OCI-LY7 (cell line): ENCODE measurements around the gene MTARC2. TPM values are rescaled to one million over a fixed set of nuclear protein-coding genes. Genes with fewer than 3 reads are reported as not detected.

Source experiments
- BruUV-seq: library from RNA; stranded (reverse); fragments of 400-500 nt; replicated peaks from 2 replicates; lab custom pipeline; 2021; lab: Mats Ljungman, UMichigan
- CTCF ChIA-PET: fragments of 300-600 bp; sonication (Branson Sonifier 250); formaldehyde crosslinking; loops from one replicate; lab custom pipeline; 2022; ENCODE audit warnings: antibody characterized with exemption; ENCODE audit not compliant: unreplicated experiment; lab: Charles Lee
- POLR2A ChIA-PET: fragments of 300-600 bp; sonication (Branson Sonifier 250); formaldehyde crosslinking; loops from one replicate; lab custom pipeline; 2022; ENCODE audit warnings: antibody characterized with exemption; lab: Charles Lee
- DNase-seq: peaks from one replicate; pipeline ENCODE4 v3.0.0-alpha.2; 2015; ENCODE audit warnings: low spot score
- H2AFZ ChIP-seq: fragments of 200-600 bp; sonication (generic), shearing (Covaris generic); 2 replicates; pipeline ENCODE4 v1.6.1; 2014; ENCODE audit warnings: mild to moderate bottlenecking, antibody characterized with exemption, low read length, moderate library complexity
- H3K27ac ChIP-seq: fragments of 200-600 bp; sonication (generic); 2 replicates; pipeline ENCODE4 v1.5.1; 2014; ENCODE audit warnings: mixed run types, low read depth, mild to moderate bottlenecking, moderate library complexity, low read length, inconsistent platforms; ENCODE audit not compliant: poor library complexity, severe bottlenecking
- H3K36me3 ChIP-seq: fragments of 200-600 bp; sonication (generic); 2 replicates; pipeline ENCODE4 v1.6.1; 2014; ENCODE audit warnings: mild to moderate bottlenecking, antibody characterized with exemption, low read length, moderate library complexity, mixed read lengths; ENCODE audit not compliant: insufficient read depth
- H3K4me1 ChIP-seq: fragments of 200-600 bp; sonication (generic); 2 replicates; pipeline ENCODE4 v1.5.1; 2014; ENCODE audit warnings: mild to moderate bottlenecking, low read length; ENCODE audit not compliant: insufficient read depth, poor library complexity, severe bottlenecking
- H3K4me2 ChIP-seq: fragments of 200-600 bp; sonication (generic); 2 replicates; pipeline ENCODE4 v1.6.1; 2014; ENCODE audit warnings: mild to moderate bottlenecking, low read length
- H3K4me3 ChIP-seq: fragments of 200-600 bp; sonication (generic); 2 replicates; pipeline ENCODE4 v1.5.1; 2014; ENCODE audit warnings: mild to moderate bottlenecking, low read depth, low read length; ENCODE audit not compliant: poor library complexity, severe bottlenecking
- H3K79me2 ChIP-seq: fragments of 200-600 bp; sonication (generic); 2 replicates; pipeline ENCODE4 v1.6.1; 2016; ENCODE audit warnings: low read depth, mild to moderate bottlenecking, low read length, moderate library complexity, mixed read lengths; ENCODE audit not compliant: insufficient read depth
- H3K9me2 ChIP-seq: fragments of 200-600 bp; sonication (generic); 2 replicates; pipeline ENCODE4 v1.6.1; 2016; ENCODE audit warnings: mild to moderate bottlenecking, low read length, mixed read lengths; ENCODE audit not compliant: insufficient read depth
- H3K9me3 ChIP-seq: fragments of 200-600 bp; sonication (generic); 2 replicates; pipeline ENCODE4 v1.6.1; 2014; ENCODE audit warnings: mild to moderate bottlenecking, mixed run types, low read length, mixed read lengths
- H4K20me1 ChIP-seq: fragments of 200-600 bp; sonication (generic); 2 replicates; pipeline ENCODE4 v1.6.1; 2014; ENCODE audit warnings: mild to moderate bottlenecking, antibody characterized with exemption, low read length, moderate library complexity, mixed read lengths; ENCODE audit not compliant: insufficient read depth
- CTCF ChIP-seq: fragments of 200-600 bp; sonication (generic); conservative IDR thresholded peaks from 2 replicates; pipeline ENCODE4 v1.5.1; 2014; ENCODE audit warnings: mild to moderate bottlenecking, antibody characterized with exemption, low read length, moderate library complexity, mixed read lengths
- EZH2phosphoT487 ChIP-seq: fragments of 200-600 bp; sonication (generic); IDR thresholded peaks from 2 replicates; pipeline ENCODE4 v1.6.1; 2018; ENCODE audit warnings: low read depth, borderline replicate concordance, mild to moderate bottlenecking, mixed run types, antibody characterized with exemption, low read length, moderate library complexity, mixed read lengths
- intact Hi-C: fragments of 100-400 bp; cut with micrococcal nuclease; formaldehyde crosslinking; loops from one replicate; pipeline ENCODE4 v1.10.0; 2022; ENCODE audit not compliant: unreplicated experiment
- total RNA-seq, 2 experiments: library from RNA; depleted of rRNA in 1 of 2; stranded (reverse); fragments of >200 nt in 1 of 2; shearing (Covaris generic) in 1 of 2; gene quantifications; 2 replicates each; pipeline ENCODE4 v1.2.3, GENCODE V29; 2014 to 2022

Gene MTARC2
- total RNA-seq, 2 experiments from 2014 or later: not detected

GRCh38 chr1:220708936-220709801 lies 39.0 kb upstream of the MTARC2 start:
- no peaks in the 10 kb centered on the region for H3K9me3 ChIP-seq
- H3K27ac ChIP-seq: no peak overlapping the region
- no peak overlapping the region for H3K4me2 ChIP-seq
- no peak overlapping the region for H2AFZ ChIP-seq
- no peaks in the 10 kb centered on the region for H3K79me2 ChIP-seq
- no peak overlapping the region for H3K4me3 ChIP-seq
- no peaks in the 10 kb centered on the region for H3K36me3 ChIP-seq
- TF ChIP-seq CTCF (no peak), EZH2phosphoT487 (no peak)
- DNase-seq: no peak
- no peaks in the 10 kb centered on the region for H3K9me2 ChIP-seq
- ChIA-PET POLR2A (no interaction called here), CTCF (no interaction called here)
- intact Hi-C loops: no loop called here
- H4K20me1 ChIP-seq: no peaks in the 10 kb centered on the region
- BruUV-seq: no TSS peak
- no peaks in the 10 kb centered on the region for H3K4me1 ChIP-seq

GRCh38 chr1:220710333-220710732 lies 37.8 kb upstream of the MTARC2 start:
- H2AFZ ChIP-seq: no peak overlapping the region
- no peak overlapping the region for H3K4me3 ChIP-seq
- no TSS peak for BruUV-seq
- no peak overlapping the region for H3K27ac ChIP-seq
- no peaks in the 10 kb centered on the region for H3K4me1 ChIP-seq
- POLR2A ChIA-PET: interaction anchor here (0.6 kb wide), 1 partner anchor 557 kb away, joined by 3 read pairs; no protein-coding TSS in a partner anchor
- CTCF ChIA-PET: no interaction called here
- H3K79me2 ChIP-seq: no peaks in the 10 kb centered on the region
- 0 out of 2 replicates have a peak, but pooled peaks cover under 1% of the 10 kb centered on the region for H3K9me3 ChIP-seq
- H3K36me3 ChIP-seq: no peaks in the 10 kb centered on the region
- intact Hi-C loops: no loop called here
- H3K9me2 ChIP-seq: no peaks in the 10 kb centered on the region
- TF ChIP-seq CTCF: no peak
- TF ChIP-seq EZH2phosphoT487: no peak
- no peaks in the 10 kb centered on the region for H4K20me1 ChIP-seq
- no peak overlapping the region for H3K4me2 ChIP-seq
- no peak for DNase-seq
